ENCODE data around the gene MX1.

MX1 gene

DNA sequence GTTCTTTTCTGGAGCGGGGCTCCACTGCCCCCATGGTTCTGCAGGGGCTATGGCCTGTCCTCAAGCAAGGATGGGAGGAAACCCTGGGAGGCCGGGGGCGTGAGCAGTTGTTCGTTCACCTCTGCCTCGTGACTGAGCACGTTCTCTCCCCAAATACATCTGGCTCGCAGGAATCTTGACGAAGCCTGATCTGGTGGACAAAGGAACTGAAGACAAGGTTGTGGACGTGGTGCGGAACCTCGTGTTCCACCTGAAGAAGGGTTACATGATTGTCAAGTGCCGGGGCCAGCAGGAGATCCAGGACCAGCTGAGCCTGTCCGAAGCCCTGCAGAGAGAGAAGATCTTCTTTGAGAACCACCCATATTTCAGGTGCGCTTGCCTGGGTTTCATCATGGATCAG is 15.5 kb downstream of the MX1 start:
- no peak overlapping the region for H3K4me3 ChIP-seq (ENCODE audit: low read depth, low read length)
- no peak for DNase-seq (ENCODE audit: low read depth)
- TF ChIP-seq CTCF (IDR thresholded peaks at IDR 0.05; ENCODE audit: insufficient read depth, low read depth, low read length, missing control alignments), result no peak

DNA sequence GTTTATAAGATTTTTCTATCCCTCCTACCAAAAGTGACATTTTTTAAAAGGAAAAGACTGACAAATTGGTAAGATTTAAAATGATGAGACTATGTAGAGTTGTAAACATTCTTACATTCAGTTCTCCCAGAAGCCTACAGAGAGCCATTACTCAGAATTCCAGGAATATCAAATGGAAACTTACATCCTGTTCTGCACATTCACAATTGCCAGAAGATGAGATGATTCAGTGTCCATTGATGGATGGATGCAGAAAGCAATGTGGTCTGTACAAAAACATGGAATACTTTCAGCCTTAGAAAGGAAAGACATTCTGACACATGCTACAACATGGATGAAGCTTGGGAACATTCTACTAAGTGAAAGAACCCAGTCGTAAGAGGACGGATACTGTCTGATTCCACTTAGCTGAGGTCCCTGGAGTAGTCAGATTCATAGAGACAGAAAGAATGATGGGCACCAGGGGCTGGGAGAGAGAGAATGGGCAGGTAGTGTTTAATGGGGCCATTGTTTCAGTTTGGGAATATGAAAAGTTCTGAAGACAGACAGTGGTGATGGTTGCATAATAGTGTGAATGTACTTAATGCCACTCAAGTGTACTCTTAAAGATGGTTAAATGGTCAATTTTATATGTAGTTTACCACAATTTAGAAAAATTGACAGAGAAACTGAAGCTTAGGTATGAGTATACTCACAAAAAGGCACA is 16.6 kb downstream of the MX1 start:
- TF ChIP-seq CTCF (IDR thresholded peaks at IDR 0.05; ENCODE audit: insufficient read depth, low read depth, low read length, missing control alignments), result no peak
- DNase-seq (ENCODE audit: low read depth), result no peak
- no peak overlapping the region for H3K4me3 ChIP-seq (ENCODE audit: low read depth, low read length)

DNA sequence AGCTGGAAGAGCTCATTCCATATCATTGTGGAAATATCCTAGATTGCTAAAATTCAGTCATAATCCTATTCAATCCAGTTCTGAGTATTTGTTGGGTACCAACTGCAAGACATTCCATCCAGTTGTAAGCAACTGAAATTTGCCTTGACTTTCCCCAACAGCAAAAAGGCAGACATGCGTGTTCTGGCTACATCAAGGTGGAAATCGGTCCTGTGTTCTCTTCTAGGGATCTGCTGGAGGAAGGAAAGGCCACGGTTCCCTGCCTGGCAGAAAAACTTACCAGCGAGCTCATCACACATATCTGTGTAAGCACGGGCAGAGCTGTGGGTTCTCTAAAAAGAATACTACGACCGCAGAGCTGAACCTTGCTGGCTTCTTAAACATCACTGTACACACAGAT is 17.5 kb downstream of the MX1 start:
- TF ChIP-seq CTCF (IDR thresholded peaks at IDR 0.05; ENCODE audit: insufficient read depth, low read depth, low read length, missing control alignments), result no peak
- H3K4me3 ChIP-seq (ENCODE audit: low read depth, low read length), result no peak overlapping the region
- DNase-seq (ENCODE audit: low read depth), result no peak

DNA sequence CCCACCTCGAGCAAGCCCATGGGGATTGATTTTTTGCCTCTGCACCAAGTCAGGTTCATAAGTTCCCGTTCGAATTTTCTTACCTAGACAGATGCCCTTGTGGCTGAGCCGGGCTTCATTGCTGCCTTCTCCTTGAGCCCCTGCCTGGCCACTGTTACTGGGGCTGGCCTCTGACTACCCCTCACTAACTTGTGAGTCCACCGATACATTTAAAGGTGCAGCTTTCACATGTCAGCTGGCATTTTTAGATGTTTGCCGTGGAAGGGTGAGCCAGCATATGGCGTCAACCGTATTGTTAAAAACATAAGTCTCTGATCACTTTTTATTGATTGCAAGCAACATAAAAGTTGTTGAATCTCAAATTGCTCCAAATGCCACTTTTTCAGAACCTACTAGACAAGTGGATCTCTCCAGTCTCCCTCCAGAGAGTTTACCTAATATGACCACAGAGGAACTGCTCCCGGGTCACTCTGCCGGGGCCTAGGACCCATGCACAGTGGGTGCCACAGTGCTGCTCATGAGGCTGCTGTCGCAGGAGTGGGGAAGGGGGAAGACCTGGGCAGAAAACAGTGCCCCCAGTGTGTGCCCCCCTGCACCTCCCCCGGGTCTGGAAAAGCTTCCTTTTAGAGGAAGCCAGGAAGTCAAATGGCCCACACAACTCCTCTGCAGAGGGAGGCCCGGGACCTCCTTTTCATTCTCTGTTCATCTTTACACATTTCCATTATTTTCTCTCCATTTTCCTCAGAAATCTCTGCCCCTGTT is 18.8 kb downstream of the MX1 start:
- DNase-seq (ENCODE audit: low read depth), result no peak
- no peak for TF ChIP-seq CTCF (IDR thresholded peaks at IDR 0.05; ENCODE audit: insufficient read depth, low read depth, low read length, missing control alignments)
- H3K4me3 ChIP-seq (ENCODE audit: low read depth, low read length), result no peak overlapping the region

GRCh38 chr21:41445465-41445862 is 19.4 kb downstream of the MX1 start:
- DNase-seq (ENCODE audit: low read depth), result no peak
- H3K4me3 ChIP-seq (ENCODE audit: low read depth, low read length), result no peak overlapping the region
- no peak for TF ChIP-seq CTCF (IDR thresholded peaks at IDR 0.05; ENCODE audit: insufficient read depth, low read depth, low read length, missing control alignments)

- H3K4me3 ChIP-seq (ENCODE audit: low read depth, low read length), result no peak overlapping the region
- DNase-seq (ENCODE audit: low read depth), result no peak
- no peak for TF ChIP-seq CTCF (IDR thresholded peaks at IDR 0.05; ENCODE audit: insufficient read depth, low read depth, low read length, missing control alignments)
These were observed 20.5 kb downstream of the MX1 start for GRCh38 chr21:41446586-41446985.
